Esophagus muscularis mucosa (tissue), 4 donors: Measurements from ENCODE around the gene CNOT1. TPM values are rescaled to one million over a fixed set of nuclear protein-coding genes. Genes with fewer than 3 reads are reported as not detected.

Source experiments
- DNase-seq: peaks from one replicate; pipeline ENCODE4 v3.0.0-alpha.2; 2017; ENCODE audit errors: extremely low spot score
- H3K27ac ChIP-seq, 4 donors: fragments of 200-600 bp; sonication (generic); replicated peaks in 1 of 4; 1 replicate in 3 of 4; 2 replicates in 1 of 4; pipeline ENCODE4 v1.5.1; 2016 to 2019; ENCODE audit warnings: mild to moderate bottlenecking in 1 of 4
- H3K27me3 ChIP-seq, 4 donors: fragments of 200-600 bp; sonication (generic); one replicate each; pipeline versions ENCODE4 v1.5.1 to v1.6.0; 2016 to 2019
- H3K36me3 ChIP-seq, 4 donors: fragments of 200-600 bp; sonication (generic); one replicate each; pipeline ENCODE4 v1.5.1; 2016 to 2019
- H3K4me1 ChIP-seq, 4 donors: fragments of 200-600 bp; sonication (generic); one replicate each; pipeline ENCODE4 v1.5.1; 2016 to 2019
- H3K4me3 ChIP-seq, 4 donors: fragments of 200-600 bp; sonication (generic); 1 replicate in 2 of 4; 2 replicates in 2 of 4; pipeline ENCODE4 v1.5.1; 2016 to 2019; ENCODE audit warnings: mild to moderate bottlenecking in 4 of 4, moderate library complexity in 1 of 4
- H3K9me3 ChIP-seq, 4 donors: fragments of 200-600 bp; sonication (generic); 1 replicate in 3 of 4; 2 replicates in 1 of 4; pipeline ENCODE4 v1.5.1; 2016 to 2019
- CTCF ChIP-seq, 3 experiments: fragments of 200-600 bp in 2 of 3; fragments of 450-650 bp in 1 of 3; sonication (generic) in 2 of 3; IDR thresholded peaks; one replicate each; pipeline ENCODE4 v1.5.1; 2017 to 2019; ENCODE audit warnings: antibody characterized with exemption in 3 of 3, mild to moderate bottlenecking in 2 of 3, moderate library complexity in 1 of 3
- EP300 ChIP-seq: sonication (generic); formaldehyde crosslinking; IDR thresholded peaks from one replicate; pipeline ENCODE4 v1.6.1; 2017; ENCODE audit warnings: antibody characterized with exemption
- POLR2A ChIP-seq: fragments of 450-650 bp; IDR thresholded peaks from one replicate; pipeline ENCODE4 v1.6.1; 2017; ENCODE audit warnings: antibody characterized with exemption, moderate library complexity, mild to moderate bottlenecking, low read depth
- POLR2AphosphoS5 ChIP-seq, 2 donors: sonication (generic); formaldehyde crosslinking; IDR thresholded peaks; one replicate each; pipeline ENCODE4 v1.6.1; 2017; ENCODE audit warnings: antibody characterized with exemption in 2 of 2
- WGBS: methylation state at CpG from one replicate; pipeline ENCODE4 v1.1.5; 2018; 5-methylcytosine and 5-hydroxymethylcytosine counted together
- intact Hi-C: fragments of 100-400 bp; cut with DNase I; formaldehyde crosslinking; loops from one replicate; pipeline ENCODE4 v1.15.1; 2023
- total RNA-seq, 4 donors: library from RNA; depleted of rRNA; stranded (reverse); fragments of >200 nt; gene quantifications; one replicate each; pipeline versions ENCODE4 v1.1.0 to v1.2.1, GENCODE V29; 2016

CNOT1 gene
- total RNA-seq, 4 donors from 2014 or later = 92.1 to 97.6 (median 95.6) TPM

GRCh38 chr16:58515871-58516767 lies 113.5 kb downstream of the CNOT1 start:
- H3K4me1 ChIP-seq = peaks cover 15 to 31% (median 20%) of the 10 kb centered on the region in 4 donors
- TF ChIP-seq POLR2A (no peak), CTCF (IDR thresholded peaks at IDR 0.05) (no peak), EP300 (no peak), POLR2AphosphoS5 (IDR thresholded peaks at IDR 0.05) (no peak)
- H3K27ac ChIP-seq = peak overlapping the region; percentile 83 to 93 (median 86)
- H3K9me3 ChIP-seq = no peaks in the 10 kb centered on the region
- 65% methylated on average over 6 of the region's 66 CpGs for WGBS
- peak overlapping the region; percentile 90 to 97 (median 92) for H3K4me3 ChIP-seq
- H3K27me3 ChIP-seq = no peaks in the 10 kb centered on the region
- intact Hi-C loops = loop anchor here (5.0 kb wide), 1 partner anchor 111 kb away; the partner anchor contains the start of gene CNOT1
- peaks cover 28 to 51% (median 44%) of the 10 kb centered on the region in 4 donors for H3K36me3 ChIP-seq
- DNase-seq = no peak

GRCh38 chr16:58515125-58515870 lies 114.3 kb downstream of the CNOT1 start, which contains the start of gene SETD6:
TSS of gene SETD6 (plus strand) at chr16:58515517. CDS start at chr16:58515538, 21 bp downstream.
- no peaks in the 10 kb centered on the region for H3K9me3 ChIP-seq
- peaks cover 20 to 51% (median 35%) of the 10 kb centered on the region in 4 donors for H3K36me3 ChIP-seq
- peak within 1 kb of the TSS; percentile 90 to 97 (median 92) for H3K4me3 ChIP-seq
- WGBS = 0% methylated on average over 39 of the region's 80 CpGs
- H3K27ac ChIP-seq = peak within 1 kb of the TSS; percentile 83 to 93 (median 86)
- H3K27me3 ChIP-seq = no peaks in the 10 kb centered on the region
- peak; percentile 97 for DNase-seq
- peaks cover 15 to 31% (median 20%) of the 10 kb centered on the region in 4 donors for H3K4me1 ChIP-seq
- intact Hi-C loops = loop anchor here (5.0 kb wide), 1 partner anchor 112 kb away; the partner anchor contains the start of gene CNOT1
- TF ChIP-seq CTCF (IDR thresholded peaks at IDR 0.05) (peak in 2 of 3 experiments; percentile 9 to 42), POLR2A (no peak), POLR2AphosphoS5 (IDR thresholded peaks at IDR 0.05) (peak; percentile 61 to 84), EP300 (no peak)

GRCh38 chr16:58513874-58514273 lies 115.8 kb downstream of the CNOT1 start:
- H3K27me3 ChIP-seq = no peaks in the 10 kb centered on the region
- intact Hi-C loops = loop anchor here (5.0 kb wide), 2 partner anchors 153 to 243 kb away; no protein-coding TSS in a partner anchor
- no peak overlapping the region for H3K27ac ChIP-seq
- DNase-seq = no peak
- H3K9me3 ChIP-seq = no peaks in the 10 kb centered on the region
- H3K4me3 ChIP-seq = no peak overlapping the region
- 86% methylated on average over 3 of the region's 3 CpGs for WGBS
- H3K36me3 ChIP-seq = peaks cover 7 to 51% (median 21%) of the 10 kb centered on the region in 4 donors
- no peak for TF ChIP-seq CTCF (IDR thresholded peaks at IDR 0.05)
- no peak for TF ChIP-seq POLR2AphosphoS5 (IDR thresholded peaks at IDR 0.05)
- peaks cover 15 to 31% (median 20%) of the 10 kb centered on the region in 4 donors for H3K4me1 ChIP-seq

- intact Hi-C loops = loop anchor here (5.0 kb wide), 2 partner anchors 155 to 245 kb away; no protein-coding TSS in a partner anchor
- Histone ChIP-seq H3K36me3 (peaks cover 0 to 51% (median 4%) of the 10 kb centered on the region in 4 donors), H3K27me3 (peaks cover 0 to 1% (median 0%) of the 10 kb centered on the region in 4 donors), H3K9me3 (no peaks in the 10 kb centered on the region), H3K27ac (no peak overlapping the region), H3K4me3 (no peak overlapping the region), H3K4me1 (peaks cover 15 to 31% (median 20%) of the 10 kb centered on the region in 4 donors)
- peak; percentile 55 to 72 (median 56) for TF ChIP-seq CTCF (IDR thresholded peaks at IDR 0.05)
- no peak for TF ChIP-seq POLR2A
- DNase-seq = peak; percentile 34
- 63% methylated on average over 6 of the region's 17 CpGs for WGBS
These were observed 117.5 kb downstream of the CNOT1 start for GRCh38 chr16:58511933-58512815.
